A673 (cell line): ENCODE data around the gene BSG. TPM values are rescaled to one million over a fixed set of nuclear protein-coding genes. Genes with fewer than 3 reads are reported as not detected.
A peak's percentile ranks its signal among the peaks of the same experiment; 100 is the strongest.

ENCODE experiments used
- BruUV-seq: library from RNA; stranded (reverse); fragments of 400-500 nt; replicated peaks from 2 replicates; lab custom pipeline; 2021; lab: Mats Ljungman, UMichigan
- CTCF ChIA-PET: fragments of 300-600 bp; sonication (Branson Sonifier 250); formaldehyde crosslinking; loops from one replicate; lab custom pipeline; 2022; ENCODE audit warnings: antibody characterized with exemption; lab: Charles Lee
- POLR2A ChIA-PET: fragments of 300-600 bp; sonication (Branson Sonifier 250); formaldehyde crosslinking; loops from one replicate; lab custom pipeline; 2022; ENCODE audit warnings: antibody characterized with exemption; ENCODE audit not compliant: low non-redundant PET; lab: Charles Lee
- DNase-seq: peaks from one replicate; pipeline ENCODE4 v3.0.0-alpha.2; 2015; ENCODE audit warnings: low spot score
- H3K27ac ChIP-seq: fragments of 200-600 bp; sonication (generic); 2 replicates; pipeline ENCODE4 v1.5.1; 2016; ENCODE audit warnings: mixed run types, low read depth, mild to moderate bottlenecking, mixed read lengths, antibody characterized with exemption, low read length; ENCODE audit not compliant: poor library complexity, severe bottlenecking
- H3K27me3 ChIP-seq: fragments of 200-600 bp; sonication (generic); replicated peaks from 2 replicates; pipeline ENCODE4 v1.6.1; 2017; ENCODE audit warnings: mixed run types, low read depth, mild to moderate bottlenecking, mixed read lengths, antibody characterized with exemption, low read length; ENCODE audit not compliant: insufficient read depth, poor library complexity
- H3K36me3 ChIP-seq: fragments of 200-600 bp; sonication (generic); 2 replicates; pipeline ENCODE4 v1.6.1; 2016; ENCODE audit warnings: mixed run types, mild to moderate bottlenecking, mixed read lengths, antibody characterized with exemption, low read length; ENCODE audit not compliant: insufficient read depth, poor library complexity, severe bottlenecking
- H3K4me1 ChIP-seq: fragments of 200-600 bp; sonication (generic); 2 replicates; pipeline ENCODE4 v1.6.1; 2017; ENCODE audit warnings: mixed run types, mild to moderate bottlenecking, mixed read lengths, antibody characterized with exemption, low read length; ENCODE audit not compliant: insufficient read depth, poor library complexity, severe bottlenecking
- H3K4me3 ChIP-seq: fragments of 200-600 bp; sonication (generic); 2 replicates; pipeline ENCODE4 v1.5.1; 2016; ENCODE audit warnings: low read depth, mixed run types, mild to moderate bottlenecking, mixed read lengths, low read length; ENCODE audit not compliant: poor library complexity, severe bottlenecking
- H3K9me3 ChIP-seq: fragments of 200-600 bp; sonication (generic); 2 replicates; pipeline ENCODE4 v1.6.1; 2016; ENCODE audit warnings: mixed run types, low read depth, mild to moderate bottlenecking, mixed read lengths, antibody characterized with exemption, low read length; ENCODE audit not compliant: poor library complexity, severe bottlenecking
- CTCF ChIP-seq: fragments of 300-800, 200-600 bp; sonication (generic); conservative IDR thresholded peaks from 2 replicates; pipeline ENCODE4 v1.5.1; 2017; ENCODE audit warnings: low read depth, mild to moderate bottlenecking, antibody characterized with exemption, low read length, moderate library complexity, mixed read lengths
- EZH2 ChIP-seq: fragments of 200-600 bp; sonication (generic); IDR thresholded peaks from 2 replicates; pipeline ENCODE4 v1.6.1; 2017; ENCODE audit warnings: borderline replicate concordance, low read depth, mild to moderate bottlenecking, mixed read lengths, antibody characterized with exemption, low read length; ENCODE audit not compliant: poor library complexity, severe bottlenecking
- intact Hi-C: fragments of 100-400 bp; cut with micrococcal nuclease; formaldehyde crosslinking; loops from one replicate; pipeline ENCODE4 v1.10.0; 2022; ENCODE audit not compliant: unreplicated experiment
- total RNA-seq: library from RNA; stranded (reverse); gene quantifications from 2 replicates; pipeline ENCODE4 v1.2.3, GENCODE V29; 2021

BSG gene
- total RNA-seq, 1 experiment from 2014 or later, result 865 TPM

GRCh38 chr19:531009-531752 is 41.2 kb upstream of the BSG start:
- H3K4me3 ChIP-seq, result peak overlapping the region; percentile 100
- peaks cover 12% of the 10 kb centered on the region for H3K36me3 ChIP-seq
- ChIA-PET POLR2A (interaction anchor here (0.6 to 0.8 kb wide), 2 partner anchors 20 to 55 kb away, joined by 3 to 4 read pairs; no protein-coding TSS in a partner anchor), CTCF (interaction anchor here (0.6 to 1.6 kb wide), 6 partner anchors 20 to 709 kb away, joined by 3 to 16 read pairs (median 4); no protein-coding TSS in a partner anchor)
- peak; percentile 92 for DNase-seq
- H3K4me1 ChIP-seq, result peaks cover 13% of the 10 kb centered on the region
- H3K27me3 ChIP-seq, result no peaks in the 10 kb centered on the region
- TF ChIP-seq EZH2 (no peak), CTCF (no peak; the same call in 1 of the 2 replicates)
- intact Hi-C loops, result loop anchor here (5.0 kb wide), 1 partner anchor 41 kb away; the partner anchor contains the start of gene BSG
- H3K27ac ChIP-seq, result peak overlapping the region; percentile 95
- no TSS peak for BruUV-seq
- no peaks in the 10 kb centered on the region for H3K9me3 ChIP-seq

GRCh38 chr19:531753-532560 is 40.4 kb upstream of the BSG start, which contains the start of gene CDC34:
Gene CDC34, plus strand, starts transcription at chr19:531760. Its CDS starts 172 bp downstream, at chr19:531932.
- H3K27me3 ChIP-seq, result no peaks in the 10 kb centered on the region
- POLR2A ChIA-PET, result interaction anchor here (0.8 kb wide), 1 partner anchor 20 kb away, joined by 3 read pairs; no protein-coding TSS in a partner anchor
- peak within 1 kb of the TSS; percentile 100 for H3K4me3 ChIP-seq
- peaks cover 19% of the 10 kb centered on the region for H3K36me3 ChIP-seq
- no peak for DNase-seq
- no peaks in the 10 kb centered on the region for H3K9me3 ChIP-seq
- H3K4me1 ChIP-seq, result peaks cover 13% of the 10 kb centered on the region
- TF ChIP-seq CTCF, result no peak
- no peak for TF ChIP-seq EZH2
- CTCF ChIA-PET, result interaction anchor here (1.4 to 1.6 kb wide), 2 partner anchors 21 to 25 kb away, joined by 5 to 16 read pairs; no protein-coding TSS in a partner anchor
- intact Hi-C loops, result loop anchor here (5.0 kb wide), 1 partner anchor 40 kb away; the partner anchor contains the start of gene BSG
- peak within 1 kb of the TSS; percentile 95 for H3K27ac ChIP-seq
- BruUV-seq, result no TSS peak

- H3K27ac ChIP-seq, result peak overlapping the region; percentile 93
- intact Hi-C loops, result loop anchor here (5.0 kb wide), 1 partner anchor 40 kb away; the partner anchor contains the start of gene BSG
- peaks cover 22% of the 10 kb centered on the region for H3K36me3 ChIP-seq
- H3K4me1 ChIP-seq, result peaks cover 13% of the 10 kb centered on the region
- no peaks in the 10 kb centered on the region for H3K9me3 ChIP-seq
- no peak for TF ChIP-seq EZH2
- peak; percentile 70 for TF ChIP-seq CTCF
- POLR2A ChIA-PET, result no interaction called here
- no TSS peak for BruUV-seq
- no peaks in the 10 kb centered on the region for H3K27me3 ChIP-seq
- H3K4me3 ChIP-seq, result peak overlapping the region; percentile 100
- CTCF ChIA-PET, result interaction anchor here (1.4 to 1.6 kb wide), 2 partner anchors 22 to 26 kb away, joined by 5 to 16 read pairs; no protein-coding TSS in a partner anchor
- DNase-seq, result peak; percentile 71
Observed at GRCh38 chr19:532561-533363, 39.6 kb upstream of the BSG start.
